Activated CD8-positive, alpha-beta memory T cell treated with anti-CD3 and anti-CD28 coated beads, Interleukin-2, amount 10 ng/mL, durations not matched to agents 7 days and 5 days (primary cell): ENCODE measurements around the gene GNB1. TPM values are rescaled to one million over a fixed set of nuclear protein-coding genes. Genes with fewer than 3 reads are reported as not detected.
"Not testable (repeated sequence)": the region's sequence is repeated elsewhere in the genome, so short reads cannot be mapped to it uniquely, and the experiment has no call there.

Experiments
- ATAC-seq: fragments of 150-1000 bp; cut with Tn5 transposase; one replicate; pipeline ENCODE4 v1.10.0; 2021; ENCODE audit warnings: moderate library complexity
- CTCF ChIA-PET: fragments of 350-600 bp; sonication (Branson Sonifier 250); formaldehyde crosslinking; loops from one replicate; lab custom pipeline; 2021; ENCODE audit warnings: antibody characterized with exemption; lab: Charles Lee
- DNase-seq: peaks from one replicate; pipeline ENCODE4 v3.0.0-alpha.2; 2020
- H3K27ac Mint-ChIP-seq: one replicate; pipeline ENCODE4 v1.8.0; 2021; ENCODE audit warnings: mild to moderate bottlenecking, mixed read lengths
- H3K27me3 Mint-ChIP-seq: one replicate; pipeline ENCODE4 v1.8.0; 2021; ENCODE audit warnings: mixed read lengths
- H3K36me3 Mint-ChIP-seq: one replicate; pipeline ENCODE4 v1.8.0; 2021; ENCODE audit warnings: mild to moderate bottlenecking, mixed read lengths
- H3K4me1 Mint-ChIP-seq: one replicate; pipeline ENCODE4 v1.8.0; 2021; ENCODE audit warnings: mixed read lengths
- H3K4me3 Mint-ChIP-seq: one replicate; pipeline ENCODE4 v1.8.0; 2021; ENCODE audit warnings: mild to moderate bottlenecking, moderate library complexity, mixed read lengths
- H3K9me3 Mint-ChIP-seq: one replicate; pipeline ENCODE4 v1.8.0; 2022; ENCODE audit warnings: low read depth, mixed read lengths
- total RNA-seq, 2 experiments: library from RNA; stranded (reverse); gene quantifications; one replicate each; pipeline ENCODE4 v1.2.3, GENCODE V29; 2021

The GNB1 gene
- total RNA-seq, 2 experiments from 2014 or later, result 426 to 473 TPM

GRCh38 chr1:1895456-1896336, 4.8 kb upstream of the GNB1 start:
- Mint-ChIP-seq H3K27me3 (peaks cover 8% of the 10 kb centered on the region), H3K4me1 (peaks cover 35% of the 10 kb centered on the region), H3K27ac (no peak overlapping the region), H3K9me3 (no peaks in the 10 kb centered on the region), H3K4me3 (no peak overlapping the region), H3K36me3 (no peaks in the 10 kb centered on the region)
- DNase-seq (no peak), ATAC-seq (no peak)
- CTCF ChIA-PET, result interaction anchor here (10.3 kb wide), 1 partner anchor 11 kb away, joined by 96 read pairs; no protein-coding TSS in a partner anchor

GRCh38 chr1:1895060-1895418, 4.2 kb upstream of the GNB1 start:
- Mint-ChIP-seq H3K4me1 (peaks cover 35% of the 10 kb centered on the region), H3K27ac (no peak overlapping the region), H3K4me3 (no peak overlapping the region), H3K9me3 (no peaks in the 10 kb centered on the region), H3K36me3 (no peaks in the 10 kb centered on the region), H3K27me3 (peaks cover 8% of the 10 kb centered on the region)
- ATAC-seq, result no peak
- CTCF ChIA-PET, result interaction anchor here (10.3 kb wide), 1 partner anchor 12 kb away, joined by 96 read pairs; no protein-coding TSS in a partner anchor
- no peak for DNase-seq

GRCh38 chr1:1894354-1895059, 3.6 kb upstream of the GNB1 start:
- no peak overlapping the region for H3K4me3 Mint-ChIP-seq
- no peak overlapping the region for H3K27ac Mint-ChIP-seq
- peaks cover 35% of the 10 kb centered on the region for H3K4me1 Mint-ChIP-seq
- CTCF ChIA-PET, result interaction anchor here (10.3 kb wide), 1 partner anchor 12 kb away, joined by 96 read pairs; no protein-coding TSS in a partner anchor
- DNase-seq, result no peak
- ATAC-seq, result no peak
- no peaks in the 10 kb centered on the region for H3K9me3 Mint-ChIP-seq
- H3K27me3 Mint-ChIP-seq, result peaks cover 8% of the 10 kb centered on the region
- no peaks in the 10 kb centered on the region for H3K36me3 Mint-ChIP-seq

- DNase-seq (no peak), ATAC-seq (no peak)
- Mint-ChIP-seq H3K27me3 (peaks cover 8% of the 10 kb centered on the region), H3K36me3 (peaks cover 3% of the 10 kb centered on the region), H3K27ac (no peak overlapping the region), H3K4me1 (peaks cover 36% of the 10 kb centered on the region), H3K4me3 (no peak overlapping the region), H3K9me3 (no peaks in the 10 kb centered on the region)
- CTCF ChIA-PET, result interaction anchor here (10.3 kb wide), 1 partner anchor 13 kb away, joined by 96 read pairs; no protein-coding TSS in a partner anchor
Measured at GRCh38 chr1:1893997-1894353, 3.1 kb upstream of the GNB1 start.

GRCh38 chr1:1893291-1893985, 2.6 kb upstream of the GNB1 start:
- no peak for ATAC-seq
- CTCF ChIA-PET, result interaction anchor here (10.3 kb wide), 1 partner anchor 13 kb away, joined by 96 read pairs; no protein-coding TSS in a partner anchor
- H3K4me3 Mint-ChIP-seq, result no peak overlapping the region
- no peak for DNase-seq
- peaks cover 6% of the 10 kb centered on the region for H3K36me3 Mint-ChIP-seq
- H3K9me3 Mint-ChIP-seq, result no peaks in the 10 kb centered on the region
- H3K4me1 Mint-ChIP-seq, result peaks cover 41% of the 10 kb centered on the region
- no peak overlapping the region for H3K27ac Mint-ChIP-seq
- H3K27me3 Mint-ChIP-seq, result peaks cover 8% of the 10 kb centered on the region

- Mint-ChIP-seq H3K4me1 (peaks cover 47% of the 10 kb centered on the region), H3K9me3 (no peaks in the 10 kb centered on the region), H3K27ac (no peak overlapping the region), H3K36me3 (peaks cover 9% of the 10 kb centered on the region), H3K4me3 (peak overlapping the region; percentile 92), H3K27me3 (peaks cover 5% of the 10 kb centered on the region)
- CTCF ChIA-PET, result interaction anchor here (1.4 to 10.3 kb wide), 3 partner anchors 9 to 18 kb away, joined by 3 to 96 read pairs (median 5); no protein-coding TSS in a partner anchor
- DNase-seq (no peak), ATAC-seq (no peak)
Measured at GRCh38 chr1:1892763-1893120, 1.9 kb upstream of the GNB1 start.

DNA sequence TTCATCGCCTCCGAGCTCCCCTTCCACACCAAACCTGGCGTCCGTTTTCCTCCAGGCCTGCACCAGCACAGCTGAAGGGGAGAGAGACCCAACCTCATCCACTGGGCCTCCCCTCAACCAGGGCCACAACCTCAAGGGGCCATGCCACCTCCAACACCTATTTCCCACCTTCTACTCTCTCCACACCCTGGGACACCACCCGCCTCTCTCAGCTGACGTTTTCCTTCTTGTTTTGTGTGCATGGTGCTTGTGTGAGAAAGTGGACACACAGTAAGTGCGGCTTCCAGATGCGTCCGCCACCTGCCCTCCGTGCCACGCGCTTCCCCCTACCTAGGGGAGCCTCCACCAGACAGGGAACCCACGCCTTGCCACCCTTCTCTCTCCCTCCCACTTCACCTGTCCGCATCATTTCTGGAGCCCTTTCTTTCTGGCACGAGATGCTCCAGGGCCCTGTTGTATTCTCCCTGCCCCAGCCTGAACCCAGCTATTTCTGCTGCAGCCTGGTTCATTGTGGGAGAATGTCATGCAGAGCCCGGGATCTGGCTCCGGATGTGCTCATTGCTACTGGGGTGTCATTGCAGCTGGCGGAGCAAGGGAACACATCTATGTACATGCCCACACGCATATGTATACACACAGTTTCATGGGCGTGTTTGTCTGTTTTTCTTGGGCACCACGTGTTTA, 1.3 kb upstream of the GNB1 start:
- H3K27ac Mint-ChIP-seq, result peak overlapping the region; percentile 82
- no peak for ATAC-seq
- H3K9me3 Mint-ChIP-seq, result no peaks in the 10 kb centered on the region
- peaks cover 9% of the 10 kb centered on the region for H3K36me3 Mint-ChIP-seq
- H3K4me1 Mint-ChIP-seq, result peaks cover 50% of the 10 kb centered on the region
- peak overlapping the region; percentile 92 for H3K4me3 Mint-ChIP-seq
- CTCF ChIA-PET, result interaction anchor here (0.6 to 10.3 kb wide), 4 partner anchors 9 to 112 kb away, joined by 3 to 96 read pairs (median 4); no protein-coding TSS in a partner anchor
- DNase-seq, result no peak
- peaks cover 3% of the 10 kb centered on the region for H3K27me3 Mint-ChIP-seq

DNA sequence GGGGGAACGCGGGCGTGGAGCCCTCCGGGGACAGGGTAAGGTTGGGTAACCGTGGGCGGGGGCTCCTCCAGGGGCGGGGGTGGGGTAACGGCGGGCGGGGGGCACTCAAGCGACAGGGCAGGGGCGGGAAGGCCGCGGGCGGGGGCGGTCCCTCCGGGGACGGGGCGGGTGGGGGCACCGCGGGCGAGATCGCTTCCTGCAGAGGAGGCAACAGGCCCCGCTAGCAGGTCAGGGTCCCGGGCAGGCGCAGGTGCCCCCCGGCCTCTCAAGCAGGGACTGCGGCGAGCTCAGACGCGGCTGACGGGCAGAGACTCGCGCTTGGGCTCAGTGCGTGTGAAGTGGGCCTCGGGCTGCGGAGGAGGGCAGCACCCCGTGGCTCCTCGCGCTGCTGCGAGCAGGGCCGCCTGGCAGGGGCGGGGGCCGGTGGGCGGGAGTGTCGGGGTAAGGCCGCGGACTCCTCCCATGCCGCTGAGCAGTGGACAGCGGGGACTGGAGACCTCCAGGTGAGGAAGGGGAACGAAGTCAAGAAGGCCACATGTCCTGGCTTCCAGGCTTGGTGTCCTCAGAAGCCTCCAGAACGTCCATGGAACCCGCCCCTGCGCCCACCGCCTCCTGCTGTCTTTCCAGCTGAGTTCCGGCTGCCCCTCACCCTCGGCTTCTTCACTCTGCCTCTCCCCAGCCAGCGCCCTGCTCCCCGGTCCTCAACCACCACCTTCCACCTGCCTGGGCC, 627 bp upstream of the GNB1 start:
- peaks cover 3% of the 10 kb centered on the region for H3K27me3 Mint-ChIP-seq
- H3K4me1 Mint-ChIP-seq, result peaks cover 53% of the 10 kb centered on the region
- DNase-seq, result peak; percentile 86
- H3K9me3 Mint-ChIP-seq, result no peaks in the 10 kb centered on the region
- peak overlapping the region; percentile 82 for H3K27ac Mint-ChIP-seq
- H3K36me3 Mint-ChIP-seq, result peaks cover 12% of the 10 kb centered on the region
- CTCF ChIA-PET, result interaction anchor here (0.6 to 10.3 kb wide), 4 partner anchors 8 to 111 kb away, joined by 3 to 96 read pairs (median 4); no protein-coding TSS in a partner anchor
- peak; percentile 59 for ATAC-seq
- H3K4me3 Mint-ChIP-seq, result peak overlapping the region; percentile 92

DNA sequence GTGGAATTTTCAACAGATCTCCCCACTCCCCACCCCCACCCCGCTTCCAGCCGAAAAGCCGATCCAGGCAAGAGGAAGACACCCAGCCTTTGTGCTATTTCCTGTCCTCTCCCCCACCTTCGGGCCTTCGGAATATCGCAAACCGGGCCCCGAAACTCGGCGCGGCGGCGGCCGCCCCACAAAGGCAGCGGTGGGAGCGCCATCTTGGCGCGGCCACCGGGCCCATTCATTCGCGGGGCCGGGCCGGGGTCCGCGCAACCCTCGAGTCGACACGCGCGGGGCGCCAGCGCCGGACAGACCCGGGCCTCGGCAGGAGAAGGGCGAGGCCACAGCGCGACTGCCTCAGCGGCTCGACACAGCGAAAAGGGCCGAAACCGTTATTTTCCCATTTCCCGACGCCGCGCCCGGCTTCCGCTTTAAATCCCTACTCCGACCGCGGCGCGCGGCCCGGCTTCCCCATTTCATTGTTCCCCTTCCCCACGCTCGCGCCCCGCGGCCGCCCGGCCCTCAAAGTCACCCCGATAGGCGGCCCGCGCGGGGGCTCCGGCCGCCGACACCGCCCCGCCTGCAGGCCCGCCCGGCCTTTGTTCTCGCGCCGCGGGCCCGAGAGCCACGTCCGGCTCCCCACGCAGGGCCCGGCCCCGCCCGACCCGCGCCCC, 911 bp downstream of the GNB1 start:
- peak overlapping the region; percentile 83 for H3K4me3 Mint-ChIP-seq
- ATAC-seq, result peak; percentile 37
- H3K9me3 Mint-ChIP-seq, result no peaks in the 10 kb centered on the region
- H3K27ac Mint-ChIP-seq, result peak overlapping the region; percentile 82
- H3K27me3 Mint-ChIP-seq, result no peaks in the 10 kb centered on the region
- CTCF ChIA-PET, result interaction anchor here (0.9 to 2.5 kb wide), 2 partner anchors 17 to 26 kb away, joined by 3 to 16 read pairs; no protein-coding TSS in a partner anchor
- H3K4me1 Mint-ChIP-seq, result peaks cover 50% of the 10 kb centered on the region
- peak; percentile 59 for DNase-seq
- H3K36me3 Mint-ChIP-seq, result peaks cover 16% of the 10 kb centered on the region

- peaks cover 44% of the 10 kb centered on the region for H3K4me1 Mint-ChIP-seq
- DNase-seq, result no peak
- no peaks in the 10 kb centered on the region for H3K27me3 Mint-ChIP-seq
- H3K36me3 Mint-ChIP-seq, result peaks cover 17% of the 10 kb centered on the region
- peak overlapping the region; percentile 83 for H3K4me3 Mint-ChIP-seq
- H3K9me3 Mint-ChIP-seq, result no peaks in the 10 kb centered on the region
- ATAC-seq, result no peak
- peak overlapping the region; percentile 81 for H3K27ac Mint-ChIP-seq
- CTCF ChIA-PET, result interaction anchor here (0.9 to 2.5 kb wide), 5 partner anchors 17 to 100 kb away, joined by 3 to 16 read pairs (median 3); no protein-coding TSS in a partner anchor
Measured at GRCh38 chr1:1889090-1889750, 1.7 kb downstream of the GNB1 start.

DNA sequence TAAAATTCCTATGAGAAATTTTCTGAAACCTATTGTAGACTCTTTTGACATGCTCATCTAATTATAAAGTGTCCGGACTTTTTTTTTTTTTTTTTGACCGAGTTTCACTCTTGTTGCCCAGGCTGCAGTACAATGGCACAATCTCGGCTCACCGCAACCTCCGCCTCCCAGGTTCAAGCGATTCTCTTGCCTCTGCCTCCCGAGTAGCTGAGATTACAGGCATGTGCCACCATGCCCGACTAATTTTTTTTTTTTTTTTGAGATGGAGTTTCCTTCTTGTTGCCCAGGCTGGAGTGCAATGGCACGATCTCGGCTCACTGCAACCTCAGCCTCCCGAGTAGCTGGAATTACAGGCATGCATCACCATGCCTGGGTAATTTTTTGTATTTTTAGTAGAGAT, 7.0 kb downstream of the GNB1 start:
- H3K4me1 Mint-ChIP-seq, result peaks cover 47% of the 10 kb centered on the region

More for the DNA sequence above, 7.0 kb downstream of the GNB1 start:
- H3K27me3 Mint-ChIP-seq, H3K4me3 Mint-ChIP-seq, H3K9me3 Mint-ChIP-seq, ATAC-seq, DNase-seq, H3K27ac Mint-ChIP-seq: not testable (repeated sequence)
- H3K36me3 Mint-ChIP-seq, result peaks cover 20% of the 10 kb centered on the region
- CTCF ChIA-PET, result interaction anchor here (0.7 to 1.8 kb wide), 4 partner anchors 8 to 205 kb away, joined by 3 to 6 read pairs (median 5); no protein-coding TSS in a partner anchor
